NCI-H460 (cell line): ENCODE data around the gene PDE2A. TPM values are rescaled to one million over a fixed set of nuclear protein-coding genes. Genes with fewer than 3 reads are reported as not detected.

Experiments used
- DNase-seq: peaks from one replicate; pipeline ENCODE4 v3.0.0-alpha.2; 2016; ENCODE audit warnings: low read depth; ENCODE audit errors: extremely low read depth
- total RNA-seq: library from RNA; depleted of rRNA; stranded (reverse); fragments of >200 nt; shearing (Covaris generic); gene quantifications from 2 replicates; pipeline ENCODE4 v1.2.3, GENCODE V29; 2014

The PDE2A gene
- total RNA-seq, 1 experiment from 2014 or later, result 0.92 TPM

DNA sequence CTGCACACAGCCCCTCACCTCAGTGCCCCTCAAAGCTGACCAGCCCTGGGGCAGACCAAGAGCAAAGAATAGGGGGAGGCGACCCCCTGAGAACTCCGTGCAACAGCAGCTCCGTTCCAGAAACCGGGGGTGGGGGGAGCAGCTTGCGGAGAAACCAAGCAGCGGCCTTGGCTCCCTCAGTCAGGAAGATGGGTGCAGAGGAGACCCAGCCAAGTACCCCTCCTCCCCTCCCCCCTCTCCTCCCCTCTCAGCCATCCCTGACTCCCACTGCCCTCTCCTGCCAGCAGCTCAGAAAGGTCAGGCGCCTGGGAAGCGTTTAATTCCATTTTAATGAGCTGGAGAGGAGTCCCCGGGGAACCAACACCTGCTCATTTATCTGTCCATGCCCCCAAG, 78.9 kb downstream of the PDE2A start:
- no peak for DNase-seq

DNA sequence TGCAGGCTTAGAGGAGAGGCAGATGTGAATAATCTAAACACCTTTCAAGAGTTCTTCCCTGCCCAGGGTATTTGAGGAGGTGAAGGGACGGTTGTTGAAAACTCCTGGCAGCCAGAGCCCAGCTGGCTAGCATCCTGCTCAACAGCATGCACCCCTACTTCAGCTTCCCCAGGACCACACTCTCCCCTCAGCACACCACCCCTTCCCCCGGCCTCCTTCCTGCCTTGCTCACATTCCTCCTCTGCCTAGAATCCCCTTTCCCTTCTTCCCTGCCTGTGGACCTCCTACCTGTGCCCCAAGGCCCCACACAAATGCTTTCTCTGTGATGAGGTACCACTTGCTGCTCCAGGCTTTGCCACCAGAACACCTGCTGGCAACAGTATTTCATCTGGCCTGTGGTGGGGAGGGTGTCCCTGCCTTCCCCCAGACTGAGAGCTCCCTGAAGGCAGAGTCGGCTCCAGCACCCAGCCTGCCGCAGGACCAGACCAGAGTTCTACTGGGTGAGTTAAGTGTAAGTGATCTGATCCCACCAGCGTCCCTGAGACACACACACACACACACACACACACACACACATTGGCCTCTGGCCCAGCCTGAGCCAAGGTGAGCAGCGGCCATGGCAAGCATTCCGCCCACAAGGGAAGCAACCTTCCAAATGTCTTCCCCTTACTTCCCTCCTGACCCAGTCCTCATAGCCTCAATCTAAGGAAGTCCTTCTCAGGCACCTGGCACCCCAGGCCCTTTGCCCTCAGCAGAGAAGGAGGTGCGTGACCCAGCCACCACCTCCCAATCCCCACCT, 79.5 kb downstream of the PDE2A start:
- DNase-seq, result no peak

DNA sequence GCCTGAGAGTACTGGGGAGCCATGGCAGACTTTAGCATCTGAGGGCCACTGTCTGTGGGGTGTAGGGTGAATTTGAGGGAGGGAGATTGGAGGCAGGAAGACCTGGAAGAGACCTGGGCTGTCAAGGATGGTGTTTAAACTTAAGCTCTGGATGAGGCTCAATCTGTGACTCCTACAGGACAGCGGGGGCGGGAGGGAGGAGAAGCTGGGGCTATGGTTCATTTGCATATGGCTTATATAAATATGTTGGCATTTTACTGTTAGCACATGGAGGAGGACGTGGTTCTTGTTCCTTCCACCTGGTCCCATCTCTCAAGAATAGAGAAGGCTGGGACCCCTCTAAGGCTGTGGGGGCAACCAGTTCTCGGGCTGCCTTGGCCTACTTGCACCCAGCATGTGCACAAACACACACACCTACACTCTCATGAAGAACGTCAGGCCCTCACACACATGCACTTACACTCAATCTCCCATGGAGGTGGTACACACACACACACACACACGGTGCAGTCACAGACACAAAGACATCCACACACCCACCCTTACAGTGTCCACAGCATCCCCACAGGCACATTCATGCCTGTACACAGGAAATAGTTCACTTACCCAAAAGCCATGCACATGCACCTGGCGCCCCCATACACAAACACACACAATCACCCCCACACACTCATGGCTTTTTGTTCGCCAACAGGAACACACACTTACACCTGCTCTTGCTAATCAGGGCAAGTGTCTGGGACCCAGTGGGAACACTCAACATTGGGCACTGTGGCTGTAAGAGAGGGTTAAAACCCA, 81.3 kb downstream of the PDE2A start:
- DNase-seq, result no peak

DNA sequence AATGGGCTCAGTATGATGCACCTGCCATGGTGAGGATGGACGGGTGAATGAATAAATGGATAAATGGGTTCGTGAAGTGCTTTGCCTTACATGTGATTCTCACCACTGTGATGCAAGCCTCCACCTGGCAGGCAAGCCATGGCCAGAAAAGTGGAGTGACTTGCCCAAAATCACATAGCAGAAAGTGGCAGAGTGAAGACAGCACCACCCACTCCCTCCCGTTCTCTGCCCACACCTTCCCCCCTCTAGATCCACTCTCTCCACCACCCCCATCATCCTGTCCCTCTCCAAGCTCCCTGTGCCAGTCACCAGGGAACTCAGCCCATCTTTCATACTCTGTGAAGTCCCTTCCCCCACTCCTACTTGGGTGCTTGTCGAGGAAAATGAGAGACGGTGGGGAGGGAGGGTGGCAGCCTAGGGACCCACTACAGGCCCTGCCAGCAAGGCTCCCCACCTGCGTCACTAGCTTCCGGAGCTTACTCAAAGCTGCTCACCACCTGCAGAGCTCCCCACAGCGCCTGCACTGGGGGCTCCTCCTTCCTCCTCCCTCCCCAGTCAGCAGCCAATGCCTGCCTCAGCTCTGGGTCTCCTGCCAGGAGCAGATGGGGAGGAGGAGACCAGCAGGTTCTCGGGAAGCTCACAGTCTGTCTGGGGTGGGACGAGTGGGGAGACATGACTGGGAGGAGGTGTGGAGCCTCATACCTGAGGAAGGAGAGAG, 82.3 kb downstream of the PDE2A start:
- DNase-seq, result no peak

DNA sequence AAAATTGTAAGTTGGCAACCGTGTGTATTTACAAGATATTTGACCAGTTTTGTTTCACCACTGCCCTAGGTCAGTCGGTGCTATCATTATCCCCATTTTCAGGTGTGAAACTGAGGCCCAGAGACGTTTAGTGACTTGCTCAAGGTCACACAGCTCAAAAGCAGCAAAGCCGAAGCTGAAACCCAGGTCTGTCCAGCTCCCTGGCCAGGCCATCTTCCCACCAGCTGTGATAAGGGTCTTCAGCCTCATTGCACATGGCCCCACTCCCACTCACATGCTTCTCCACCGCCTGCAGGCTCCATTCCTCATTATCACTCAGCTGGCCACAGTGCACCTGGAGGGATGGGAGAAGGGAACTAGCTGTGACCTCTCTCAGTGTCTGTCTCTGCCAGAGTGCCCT, 83.2 kb downstream of the PDE2A start:
- DNase-seq, result no peak

DNA sequence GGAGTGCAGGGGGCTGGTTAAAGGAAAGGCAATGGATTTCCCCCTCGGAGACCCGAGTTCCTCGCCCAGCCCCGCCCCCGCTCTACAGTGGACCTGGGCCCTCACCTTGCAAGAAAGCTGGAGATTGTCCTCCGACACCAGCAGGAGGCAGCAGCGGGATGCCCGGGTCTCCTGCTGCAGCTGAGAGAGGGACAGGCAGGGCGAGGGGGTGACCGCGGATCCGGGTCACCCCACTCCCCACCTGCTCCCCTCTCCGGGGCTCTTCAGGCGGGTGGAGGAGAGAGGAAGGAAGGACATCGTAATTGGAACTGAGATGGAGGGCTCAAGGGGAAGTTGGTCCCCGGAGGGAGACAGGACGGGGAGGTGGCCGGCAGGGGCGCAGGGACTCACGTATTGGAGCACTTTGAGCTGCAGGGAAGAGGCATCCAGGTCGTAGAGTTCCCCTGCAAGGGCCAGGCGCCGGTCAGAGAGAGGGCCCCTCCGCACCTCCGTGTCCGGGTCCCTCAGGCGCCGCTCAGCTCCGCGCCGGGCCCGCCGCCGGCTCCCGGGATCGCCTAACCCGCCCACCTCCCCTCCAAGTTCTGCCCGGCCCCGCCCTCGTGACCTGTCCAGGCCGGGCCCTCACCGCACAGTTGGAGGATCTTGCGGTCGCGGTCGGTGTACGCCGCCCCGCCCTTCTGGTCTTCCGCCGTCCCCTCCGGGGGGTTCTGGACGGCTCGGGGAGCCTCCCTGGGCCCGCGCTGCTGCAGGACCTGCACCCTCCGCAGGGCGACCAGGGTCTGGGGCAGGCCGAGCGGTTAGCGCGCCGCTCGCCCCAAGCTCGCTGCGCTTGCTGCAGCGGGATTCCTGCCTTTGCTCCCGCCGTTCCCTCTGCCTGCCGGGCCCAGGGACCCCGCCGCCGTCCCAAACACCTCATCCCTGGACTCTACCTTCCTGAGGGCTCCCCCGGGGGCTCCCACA, 84.1 kb downstream of the PDE2A start:
- DNase-seq, result peak; percentile 13

DNA sequence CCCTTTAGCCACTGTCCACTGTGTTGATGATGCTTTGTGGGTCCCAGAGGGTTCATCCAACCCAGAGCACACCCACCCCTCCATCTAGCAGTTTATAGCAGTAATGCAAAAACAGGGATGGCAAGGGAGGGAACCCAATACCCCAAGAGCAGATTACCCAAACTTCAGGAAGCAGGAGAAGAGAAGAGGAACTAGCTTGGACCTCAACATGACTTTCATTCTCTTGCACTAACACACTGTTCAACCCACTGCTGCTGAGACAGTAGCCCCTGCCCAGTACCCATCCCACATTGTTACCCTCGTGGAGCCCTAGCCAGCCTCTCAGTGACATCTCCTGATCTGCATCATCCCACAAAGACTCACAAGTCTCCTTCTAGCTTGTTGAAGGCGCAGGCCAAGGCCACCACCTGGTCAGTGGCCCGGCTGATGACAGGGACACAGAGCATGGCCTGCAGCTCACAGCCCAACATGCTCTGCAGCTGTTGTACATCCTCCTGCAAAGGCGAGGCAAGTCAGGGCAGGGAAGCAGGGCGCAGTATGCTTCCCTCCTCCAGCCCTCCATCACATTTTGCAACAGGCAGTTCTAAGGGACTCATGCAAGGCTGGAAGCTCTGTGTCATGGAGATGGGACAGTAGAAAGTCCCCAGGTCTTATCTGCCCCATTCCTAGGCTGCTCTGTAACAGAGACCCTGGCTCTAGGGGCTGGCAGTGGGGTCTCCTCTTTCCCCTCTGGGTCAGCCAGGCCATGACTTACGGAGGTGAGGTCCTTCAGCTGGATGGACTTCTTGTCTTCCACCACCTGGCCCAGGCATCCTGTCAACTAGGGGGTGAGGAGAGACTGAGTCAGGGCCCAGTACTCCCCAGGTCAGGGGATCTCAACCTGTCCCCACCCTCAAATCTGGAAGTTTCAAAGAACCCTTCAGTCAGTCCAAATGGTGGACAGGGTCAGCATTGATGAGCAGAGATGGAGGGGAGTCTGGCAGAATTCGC, 85.5 kb downstream of the PDE2A start:
- no peak for DNase-seq

DNA sequence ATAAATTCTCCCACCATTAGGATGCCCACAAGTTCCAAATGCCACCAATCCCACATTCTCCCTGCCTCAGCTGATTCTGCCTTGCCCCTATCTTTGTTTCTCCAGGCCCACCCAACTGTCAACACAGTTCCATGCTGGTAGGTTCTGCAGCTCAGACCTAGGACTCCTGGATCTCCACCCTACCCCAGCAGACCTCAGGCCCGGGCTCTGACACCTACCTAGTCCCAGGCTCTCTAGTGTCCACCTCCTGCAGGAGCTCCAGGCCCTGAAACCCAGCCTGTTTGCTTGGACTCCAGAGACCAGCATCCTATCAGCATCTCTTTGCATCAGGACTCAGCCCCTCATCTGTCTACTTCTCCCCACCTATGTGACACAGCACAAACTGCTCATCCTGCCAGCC, 86.5 kb downstream of the PDE2A start:
- DNase-seq, result no peak

DNA sequence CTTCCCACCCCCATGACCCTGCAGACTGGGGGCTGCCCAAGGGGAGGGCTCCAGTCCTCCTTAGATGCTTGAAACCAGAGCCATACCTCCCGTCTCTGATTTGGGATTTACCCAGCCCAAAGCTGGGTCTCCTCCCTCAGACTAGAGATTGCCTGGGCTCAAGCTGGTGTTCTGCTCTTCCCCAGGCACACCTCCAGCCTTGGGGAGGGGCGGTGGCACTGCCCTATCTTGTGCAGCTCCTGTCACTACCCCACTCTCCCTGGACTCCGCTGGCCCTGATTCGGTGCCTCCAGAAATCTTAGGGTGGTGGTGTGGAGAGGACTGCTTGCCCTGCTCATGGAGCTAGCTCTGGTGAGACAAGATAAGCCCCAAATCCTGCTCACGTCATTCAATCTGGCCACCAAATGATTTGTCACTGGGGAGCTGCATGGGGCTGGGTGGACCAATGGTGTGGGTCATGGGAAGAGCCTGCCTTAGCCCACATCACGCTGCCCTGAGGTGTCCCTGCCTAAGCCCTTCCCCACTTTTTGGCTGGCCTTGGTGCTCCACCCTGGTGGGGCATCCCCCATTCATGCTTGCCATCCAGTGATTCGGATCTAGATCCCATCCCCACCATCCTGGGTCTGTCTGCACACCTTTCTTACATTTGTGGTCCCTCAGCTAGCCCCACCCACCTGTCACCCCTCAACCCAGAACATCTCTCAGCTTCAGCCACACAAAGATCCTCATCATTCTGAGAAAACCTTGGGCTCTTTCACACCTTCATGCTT, 87.7 kb downstream of the PDE2A start:
- no peak for DNase-seq

DNA sequence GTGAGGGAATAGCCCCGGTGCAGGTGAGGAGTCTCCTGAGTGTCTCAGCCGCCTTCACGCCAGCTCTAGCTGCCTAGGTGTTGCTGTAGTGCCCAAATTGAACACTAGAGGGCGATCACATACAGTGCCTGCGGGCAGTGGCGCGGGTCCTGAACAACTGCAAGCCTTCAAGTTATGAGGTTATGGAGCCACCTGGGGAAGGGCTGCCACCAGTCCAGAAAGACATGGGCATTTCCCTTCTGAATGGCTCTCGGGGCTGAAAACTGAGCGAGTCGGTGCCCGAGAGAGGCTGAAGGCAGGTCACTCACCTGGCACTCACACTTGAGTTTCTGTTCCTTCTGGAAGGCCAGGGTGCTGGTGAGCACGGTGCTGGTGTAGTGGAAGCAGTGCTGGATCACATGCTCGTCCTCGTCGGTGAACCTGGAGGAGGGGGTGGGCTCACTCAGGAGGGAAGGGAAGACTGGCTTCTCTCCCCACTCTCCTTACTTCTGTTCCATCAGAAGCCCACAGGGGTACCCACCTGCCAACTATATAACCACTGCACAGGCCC, 88.4 kb downstream of the PDE2A start:
- peak; percentile 39 for DNase-seq

DNA sequence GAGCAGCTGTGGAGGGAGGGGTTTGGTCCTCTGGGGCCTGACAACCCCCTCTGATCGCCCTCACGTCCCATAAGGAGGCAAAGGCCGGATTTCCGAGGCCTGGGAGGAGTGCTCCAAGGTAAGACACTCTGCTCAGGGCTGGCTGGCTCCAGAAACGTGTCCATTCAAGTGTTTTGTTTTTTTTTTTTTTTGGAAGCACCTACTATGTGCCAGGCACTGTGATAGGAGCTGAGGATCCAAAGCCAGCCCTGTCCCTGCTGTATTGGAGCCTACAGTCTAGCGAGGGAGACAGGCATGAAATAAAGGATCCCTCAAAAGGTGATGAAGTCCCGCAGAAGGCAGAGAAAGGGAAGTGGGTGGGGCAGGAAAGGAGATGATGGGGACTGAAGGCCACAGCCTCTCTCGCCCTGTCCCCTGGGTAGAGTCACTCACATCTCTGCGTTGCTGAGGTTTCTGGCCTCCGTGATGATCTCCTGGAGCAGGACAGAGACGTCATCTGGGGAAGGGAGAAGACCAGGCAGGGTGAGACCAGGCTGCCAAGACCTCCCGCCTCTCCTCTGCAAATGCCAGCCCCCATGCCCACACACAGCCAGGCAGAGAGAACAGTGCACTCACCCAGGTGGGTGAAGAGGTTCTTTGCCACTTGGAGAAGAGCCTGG, 89.2 kb downstream of the PDE2A start:
- no peak for DNase-seq

DNA sequence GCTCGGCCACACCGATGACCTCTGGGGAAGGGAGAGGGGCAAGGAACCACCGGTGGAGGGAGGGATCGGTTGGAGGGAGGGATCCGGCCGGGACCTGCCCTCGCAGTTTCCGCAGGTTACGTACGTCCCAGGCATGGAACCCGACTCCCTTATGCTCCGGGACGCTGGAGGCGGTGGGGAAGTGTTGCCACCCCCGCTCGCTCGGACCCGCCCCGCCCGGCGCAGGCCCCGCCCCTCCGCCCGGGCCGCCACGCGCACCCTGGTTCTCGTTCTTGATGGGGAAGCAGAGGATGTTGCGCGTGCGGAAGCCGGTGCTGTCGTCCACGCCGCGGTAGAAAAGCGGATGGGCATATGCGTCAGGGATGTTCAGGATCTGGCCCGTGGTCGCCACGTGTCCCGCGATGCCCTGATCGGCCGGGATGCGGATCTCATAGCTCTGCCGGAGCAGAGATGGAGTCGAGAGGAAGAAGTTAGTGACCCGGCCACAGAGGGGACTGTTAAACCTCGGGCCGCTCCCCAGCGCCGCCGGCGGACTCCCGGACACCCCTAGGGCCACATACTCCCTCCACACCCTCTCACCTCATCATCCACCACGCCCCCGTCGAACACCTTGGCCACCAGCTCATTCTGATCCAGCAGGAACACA, 89.8 kb downstream of the PDE2A start:
- DNase-seq, result no peak

DNA sequence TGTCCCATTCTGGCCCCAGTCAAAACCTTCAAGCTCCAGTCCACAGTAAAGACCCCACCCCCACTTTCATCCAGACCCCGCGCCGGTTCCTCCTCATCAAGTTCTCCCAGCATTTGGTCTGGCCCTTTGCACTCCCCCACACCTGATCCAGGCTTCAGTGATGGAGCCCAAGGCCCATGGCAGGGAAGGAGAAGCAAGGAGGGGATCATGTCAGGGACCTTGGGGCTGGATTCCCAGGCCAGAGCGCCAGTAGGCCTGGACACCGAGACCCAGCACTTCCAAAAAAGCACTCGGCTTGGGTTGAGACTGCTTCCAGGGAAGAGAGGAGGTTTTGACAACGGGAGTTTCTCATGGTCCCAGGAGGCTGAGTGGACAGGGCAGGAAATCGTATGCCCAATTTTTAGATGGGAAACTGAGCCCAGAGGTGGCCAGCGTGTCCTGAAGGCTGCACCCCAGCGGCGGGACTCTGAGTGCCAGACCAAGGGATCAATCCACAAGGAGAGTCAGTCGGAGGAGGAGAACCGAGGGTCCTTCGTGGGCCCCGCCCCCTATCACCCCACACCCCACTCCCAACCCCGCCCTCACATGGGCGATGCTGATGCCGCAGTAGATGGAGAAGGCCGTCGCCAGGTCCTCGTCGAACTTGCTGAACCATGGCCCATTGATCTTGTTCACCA, 90.5 kb downstream of the PDE2A start:
- DNase-seq, result no peak

DNA sequence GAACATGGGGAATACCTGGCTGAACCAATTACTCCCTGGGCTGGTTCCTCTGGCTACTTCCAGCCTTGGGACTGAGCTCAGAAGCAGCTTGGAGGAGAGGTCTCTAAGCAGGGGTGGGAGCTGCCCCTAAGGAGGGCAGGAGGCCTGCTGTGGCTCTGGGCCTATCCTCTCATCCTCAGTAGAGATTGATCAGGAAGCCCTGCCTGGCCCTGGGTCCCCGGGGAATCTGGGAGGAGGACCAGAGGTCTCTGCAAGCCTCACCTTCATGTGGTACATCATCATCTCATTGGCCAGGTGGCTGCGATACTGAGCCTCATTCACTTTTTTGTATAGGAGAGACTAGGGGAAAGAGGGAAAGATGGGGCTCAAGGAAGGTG, 91.1 kb downstream of the PDE2A start:
- DNase-seq, result no peak

DNA sequence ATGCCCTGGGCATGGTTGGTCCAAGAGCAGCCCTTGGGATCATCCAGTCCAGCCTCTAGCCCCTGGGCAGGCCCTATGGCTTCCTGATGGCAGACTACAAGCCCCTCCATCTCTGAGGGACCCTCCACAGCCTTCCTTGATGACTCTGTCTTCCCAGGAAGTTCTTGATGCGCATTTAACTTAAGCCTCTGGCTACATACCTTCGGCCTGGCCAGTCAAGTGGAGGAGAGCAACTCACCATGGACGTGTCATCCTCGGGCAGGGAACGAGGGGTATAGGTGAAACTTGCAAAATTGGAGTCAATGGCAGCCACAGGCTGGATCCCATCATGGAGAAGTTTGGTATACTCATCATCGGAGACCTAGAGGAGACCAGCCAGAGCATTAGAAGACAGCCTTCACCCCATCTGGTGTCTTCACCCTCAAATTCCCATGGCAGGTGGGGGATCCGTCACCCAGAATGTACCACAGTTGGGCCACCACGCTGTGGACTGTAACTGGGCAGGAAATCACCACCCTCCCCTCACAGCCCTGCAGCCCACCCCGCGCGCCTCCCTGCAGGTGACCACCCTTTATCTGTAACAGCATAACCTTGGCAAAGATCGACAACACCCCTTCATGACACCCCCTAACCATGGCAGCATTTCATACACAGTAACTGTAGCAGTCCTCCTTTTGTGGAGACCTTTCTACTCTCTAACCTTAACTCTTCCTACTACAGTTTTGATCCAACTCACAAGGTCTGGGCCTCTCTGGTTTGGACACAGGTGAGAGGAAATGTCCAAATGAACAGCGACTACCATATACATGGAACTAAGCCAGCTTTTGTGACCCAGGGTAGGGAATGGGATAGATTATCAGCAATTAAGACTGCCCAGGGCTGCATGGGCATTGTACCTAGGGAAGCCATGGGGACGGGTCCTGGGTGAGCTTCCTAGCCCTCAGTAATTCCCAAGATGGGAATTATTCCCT, 91.7 kb downstream of the PDE2A start:
- DNase-seq, result no peak
